Endothelial cell (in vitro differentiated cells): Measurements from ENCODE around the gene AUH. TPM values are rescaled to one million over a fixed set of nuclear protein-coding genes. Genes with fewer than 3 reads are reported as not detected.
"Not testable (repeated sequence)": the region's sequence is repeated elsewhere in the genome, so short reads cannot be mapped to it uniquely, and the experiment has no call there.

Experiments
- DNase-seq: peaks from one replicate; pipeline ENCODE4 v3.0.0; 2021; ENCODE audit warnings: low spot score
- H3K27ac Mint-ChIP-seq: one replicate; pipeline ENCODE4 v1.8.0; 2021; ENCODE audit warnings: mixed read lengths, inconsistent platforms; ENCODE audit not compliant: unreplicated experiment
- H3K27me3 Mint-ChIP-seq: one replicate; pipeline ENCODE4 v1.8.0; 2021; ENCODE audit warnings: mild to moderate bottlenecking, moderate library complexity, mixed read lengths, inconsistent platforms; ENCODE audit not compliant: unreplicated experiment
- H3K36me3 Mint-ChIP-seq: one replicate; pipeline ENCODE4 v1.8.0; 2021; ENCODE audit warnings: mild to moderate bottlenecking, low read depth, mixed read lengths, inconsistent platforms; ENCODE audit not compliant: unreplicated experiment
- H3K4me1 Mint-ChIP-seq: one replicate; pipeline ENCODE4 v1.8.0; 2021; ENCODE audit warnings: mild to moderate bottlenecking, mixed read lengths, inconsistent platforms; ENCODE audit not compliant: unreplicated experiment
- H3K4me3 Mint-ChIP-seq: one replicate; pipeline ENCODE4 v1.8.0; 2021; ENCODE audit warnings: mild to moderate bottlenecking, mixed read lengths, inconsistent platforms; ENCODE audit not compliant: unreplicated experiment
- H3K9me3 Mint-ChIP-seq: one replicate; pipeline ENCODE4 v1.8.0; 2021; ENCODE audit warnings: mixed read lengths, inconsistent platforms; ENCODE audit not compliant: unreplicated experiment
- CTCF ChIP-seq: fragments of 200-600 bp; sonication (generic); IDR thresholded peaks from one replicate; pipeline ENCODE4 v1.5.0; 2021; ENCODE audit warnings: antibody characterized with exemption; ENCODE audit not compliant: unreplicated experiment
- total RNA-seq: library from RNA; stranded (reverse); fragmentation: NEBNext Ultra II Directional; extraction: Animal tissue kit (Norgen Biotek cat#: 25700); gene quantifications from one replicate; pipeline ENCODE4 v1.2.1, GENCODE V29; 2021; ENCODE audit not compliant: unreplicated experiment

Gene AUH
- total RNA-seq, 1 donor from 2014 or later = 14.4 TPM

- Mint-ChIP-seq H3K27me3 (no peaks in the 10 kb centered on the region), H3K4me1 (no peaks in the 10 kb centered on the region), H3K9me3 (no peaks in the 10 kb centered on the region), H3K27ac (no peak overlapping the region), H3K4me3 (no peak overlapping the region), H3K36me3 (no peaks in the 10 kb centered on the region)
- TF ChIP-seq CTCF = no peak
- DNase-seq = no peak
These were observed 29.7 kb upstream of the AUH start for GRCh38 chr9:91391412-91391811.

GRCh38 chr9:91389686-91390085, 28.0 kb upstream of the AUH start:
- not testable (repeated sequence) for H3K27ac Mint-ChIP-seq, H3K36me3 Mint-ChIP-seq, DNase-seq, H3K9me3 Mint-ChIP-seq, H3K27me3 Mint-ChIP-seq, H3K4me1 Mint-ChIP-seq, H3K4me3 Mint-ChIP-seq

- Mint-ChIP-seq H3K9me3 (no peaks in the 10 kb centered on the region), H3K36me3 (no peaks in the 10 kb centered on the region), H3K27me3 (no peaks in the 10 kb centered on the region), H3K4me3 (no peak overlapping the region), H3K27ac (no peak overlapping the region), H3K4me1 (no peaks in the 10 kb centered on the region)
- no peak for TF ChIP-seq CTCF
- no peak for DNase-seq
These were observed 25.0 kb upstream of the AUH start for GRCh38 chr9:91386765-91387164.

DNA sequence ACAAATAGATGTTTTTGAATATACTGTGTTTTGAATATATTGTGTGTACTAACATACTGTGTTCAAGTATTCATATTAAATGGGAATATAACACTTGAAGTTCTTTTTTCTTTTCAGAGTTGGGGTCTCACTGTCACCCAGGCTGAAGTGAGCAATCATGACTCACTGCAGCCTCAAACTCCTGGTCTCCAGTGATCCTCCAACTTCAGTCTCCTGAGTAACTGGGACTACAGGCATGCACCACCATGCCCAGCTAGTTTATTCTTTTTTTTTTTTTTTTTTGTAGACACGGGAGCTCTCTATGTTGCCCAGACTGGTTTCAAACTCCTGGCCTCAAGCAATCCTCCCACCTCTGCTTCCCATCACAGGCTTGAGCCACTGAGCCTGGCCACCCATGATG, 23.2 kb upstream of the AUH start:
- TF ChIP-seq CTCF = no peak
- no peak overlapping the region for H3K4me3 Mint-ChIP-seq
- no peaks in the 10 kb centered on the region for H3K36me3 Mint-ChIP-seq
- H3K27me3 Mint-ChIP-seq = no peaks in the 10 kb centered on the region
- no peaks in the 10 kb centered on the region for H3K4me1 Mint-ChIP-seq
- no peaks in the 10 kb centered on the region for H3K9me3 Mint-ChIP-seq
- DNase-seq = no peak
- H3K27ac Mint-ChIP-seq = no peak overlapping the region

GRCh38 chr9:91383577-91383976, 21.9 kb upstream of the AUH start:
- no peaks in the 10 kb centered on the region for H3K9me3 Mint-ChIP-seq
- H3K27me3 Mint-ChIP-seq = no peaks in the 10 kb centered on the region
- DNase-seq = no peak
- no peak overlapping the region for H3K4me3 Mint-ChIP-seq
- H3K27ac Mint-ChIP-seq = no peak overlapping the region
- H3K36me3 Mint-ChIP-seq = no peaks in the 10 kb centered on the region
- H3K4me1 Mint-ChIP-seq = no peaks in the 10 kb centered on the region
- no peak for TF ChIP-seq CTCF

- Mint-ChIP-seq H3K9me3 (no peaks in the 10 kb centered on the region), H3K36me3 (no peaks in the 10 kb centered on the region), H3K27me3 (no peaks in the 10 kb centered on the region), H3K4me1 (no peaks in the 10 kb centered on the region), H3K4me3 (no peak overlapping the region), H3K27ac (no peak overlapping the region)
- TF ChIP-seq CTCF = no peak
- DNase-seq = no peak
These were observed 20.6 kb upstream of the AUH start for GRCh38 chr9:91382298-91382697.
